Breast epithelium (tissue), 4 donors: Measurements from ENCODE around the gene NGDN. TPM values are rescaled to one million over a fixed set of nuclear protein-coding genes. Genes with fewer than 3 reads are reported as not detected.

ENCODE experiments used
- DNase-seq, 2 donors: peaks; one replicate each; pipeline ENCODE4 v3.0.0-alpha.2; 2019; ENCODE audit warnings: low spot score in 2 of 2
- H3K27ac ChIP-seq, 2 donors: fragments of 200-600 bp; sonication (generic) in 1 of 2; one replicate each; pipeline ENCODE4 v1.5.1; 2016 to 2019; ENCODE audit warnings: mild to moderate bottlenecking in 1 of 2
- H3K27me3 ChIP-seq, 2 donors: fragments of 200-600 bp; sonication (generic) in 1 of 2; one replicate each; pipeline versions ENCODE4 v1.5.1 to v1.6.0; 2017 to 2019; ENCODE audit warnings: control low read depth in 1 of 2, mild to moderate bottlenecking in 1 of 2
- H3K36me3 ChIP-seq: fragments of 200-600 bp; one replicate; pipeline ENCODE4 v1.5.1; 2019
- H3K4me1 ChIP-seq, 2 donors: fragments of 200-600 bp; sonication (generic); one replicate each; pipeline ENCODE4 v1.5.1; 2016 to 2019; ENCODE audit warnings: control low read depth in 1 of 2
- H3K4me3 ChIP-seq, 3 donors: fragments of 200-600 bp; sonication (generic); 1 replicate in 2 of 3; 2 replicates in 1 of 3; pipeline ENCODE4 v1.5.1; 2016 to 2019; ENCODE audit warnings: mild to moderate bottlenecking in 3 of 3, moderate library complexity in 2 of 3
- H3K9me3 ChIP-seq, 2 donors: fragments of 200-600 bp; sonication (generic) in 1 of 2; one replicate each; pipeline ENCODE4 v1.5.1; 2016 to 2019; ENCODE audit warnings: control low read depth in 1 of 2
- CTCF ChIP-seq, 3 donors: fragments of 450-650 bp; IDR thresholded peaks; one replicate each; pipeline ENCODE4 v1.5.1; 2016 to 2017; ENCODE audit warnings: antibody characterized with exemption in 3 of 3, mild to moderate bottlenecking in 3 of 3, moderate library complexity in 3 of 3
- POLR2A ChIP-seq: fragments of 450-650 bp; IDR thresholded peaks from one replicate; pipeline ENCODE4 v1.6.1; 2016; ENCODE audit warnings: antibody characterized with exemption, mild to moderate bottlenecking, moderate library complexity
- POLR2AphosphoS5 ChIP-seq, 3 donors: sonication (generic); formaldehyde crosslinking; IDR thresholded peaks; one replicate each; pipeline ENCODE4 v1.6.1; 2017; ENCODE audit warnings: antibody characterized with exemption in 3 of 3
- intact Hi-C: fragments of 100-400 bp; cut with DNase I; formaldehyde crosslinking; loops from one replicate; pipeline ENCODE4 v1.15.1; 2023; ENCODE audit warnings: low total_unique reads
- total RNA-seq, 3 donors: library from RNA; depleted of rRNA; stranded (reverse); fragments of >200 nt; gene quantifications; one replicate each; pipeline ENCODE4 v1.1.0, GENCODE V29; 2016

NGDN gene
- total RNA-seq, 3 donors from 2014 or later: 39.8 to 58.8 (median 42.3) TPM

- TF ChIP-seq POLR2AphosphoS5 (IDR thresholded peaks at IDR 0.05) (no peak), POLR2A (no peak), CTCF (IDR thresholded peaks at IDR 0.05) (no peak)
- no peak overlapping the region for H3K27ac ChIP-seq
- no peak overlapping the region for H3K4me3 ChIP-seq
- no peaks in the 10 kb centered on the region for H3K27me3 ChIP-seq
- intact Hi-C loops: no loop called here
- no peaks in the 10 kb centered on the region for H3K36me3 ChIP-seq
- no peaks in the 10 kb centered on the region for H3K9me3 ChIP-seq
- no peak for DNase-seq
- no peaks in the 10 kb centered on the region for H3K4me1 ChIP-seq
Observed at GRCh38 chr14:23492618-23493272, 23.2 kb downstream of the NGDN start.

DNA sequence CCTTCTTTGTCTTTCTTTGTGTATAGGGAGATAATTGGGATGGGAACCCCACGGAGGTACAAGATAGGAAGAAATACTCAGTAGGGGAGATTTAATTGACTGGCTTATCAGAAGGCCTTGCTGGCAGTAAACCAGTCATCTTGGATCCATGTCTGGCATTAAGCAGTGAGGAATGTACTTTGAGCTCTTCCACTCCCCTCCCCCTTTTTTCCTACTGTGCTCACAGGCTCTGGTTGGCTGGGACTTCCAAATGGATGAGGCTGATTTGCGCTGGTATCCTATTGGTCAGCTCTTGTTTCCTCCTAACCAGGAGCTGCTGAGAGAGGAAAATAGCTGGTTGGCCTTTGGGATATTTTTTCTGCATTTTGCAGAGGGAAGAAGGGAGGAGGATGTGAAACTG is 24.7 kb downstream of the NGDN start:
- H3K36me3 ChIP-seq: no peaks in the 10 kb centered on the region
- TF ChIP-seq CTCF (IDR thresholded peaks at IDR 0.05) (no peak), POLR2A (no peak), POLR2AphosphoS5 (IDR thresholded peaks at IDR 0.05) (no peak)
- H3K27me3 ChIP-seq: no peaks in the 10 kb centered on the region
- H3K4me3 ChIP-seq: no peak overlapping the region
- H3K27ac ChIP-seq: no peak overlapping the region
- intact Hi-C loops: no loop called here
- no peak for DNase-seq
- no peaks in the 10 kb centered on the region for H3K9me3 ChIP-seq
- no peaks in the 10 kb centered on the region for H3K4me1 ChIP-seq

DNA sequence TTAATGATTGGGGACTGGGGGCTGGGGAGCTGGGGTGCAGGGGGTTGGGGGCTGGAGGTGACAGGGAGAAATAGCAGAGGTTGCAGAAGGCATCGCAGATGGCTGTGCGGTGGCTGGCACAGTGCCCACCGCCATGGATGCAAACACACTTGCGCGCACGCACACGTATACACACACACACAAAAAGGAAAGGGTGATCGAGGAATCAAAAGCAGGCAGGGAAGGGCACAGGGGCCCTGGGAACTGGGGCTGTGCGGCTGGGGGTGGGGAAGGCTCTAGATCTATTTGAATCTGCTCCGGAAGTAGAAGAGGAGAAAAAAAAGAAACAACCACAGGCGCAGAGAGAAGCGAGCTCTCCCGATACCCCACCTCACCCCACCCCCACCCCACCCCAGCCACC is 42.7 kb downstream of the NGDN start:
- DNase-seq: no peak
- intact Hi-C loops: no loop called here
- TF ChIP-seq POLR2A (no peak), CTCF (IDR thresholded peaks at IDR 0.05) (no peak), POLR2AphosphoS5 (IDR thresholded peaks at IDR 0.05) (no peak)
- no peak overlapping the region for H3K27ac ChIP-seq
- H3K36me3 ChIP-seq: no peaks in the 10 kb centered on the region
- H3K27me3 ChIP-seq: no peaks in the 10 kb centered on the region
- no peaks in the 10 kb centered on the region for H3K9me3 ChIP-seq
- H3K4me1 ChIP-seq: no peaks in the 10 kb centered on the region
- peak overlapping the region in 1 of 3 donors; percentile 26 for H3K4me3 ChIP-seq

DNA sequence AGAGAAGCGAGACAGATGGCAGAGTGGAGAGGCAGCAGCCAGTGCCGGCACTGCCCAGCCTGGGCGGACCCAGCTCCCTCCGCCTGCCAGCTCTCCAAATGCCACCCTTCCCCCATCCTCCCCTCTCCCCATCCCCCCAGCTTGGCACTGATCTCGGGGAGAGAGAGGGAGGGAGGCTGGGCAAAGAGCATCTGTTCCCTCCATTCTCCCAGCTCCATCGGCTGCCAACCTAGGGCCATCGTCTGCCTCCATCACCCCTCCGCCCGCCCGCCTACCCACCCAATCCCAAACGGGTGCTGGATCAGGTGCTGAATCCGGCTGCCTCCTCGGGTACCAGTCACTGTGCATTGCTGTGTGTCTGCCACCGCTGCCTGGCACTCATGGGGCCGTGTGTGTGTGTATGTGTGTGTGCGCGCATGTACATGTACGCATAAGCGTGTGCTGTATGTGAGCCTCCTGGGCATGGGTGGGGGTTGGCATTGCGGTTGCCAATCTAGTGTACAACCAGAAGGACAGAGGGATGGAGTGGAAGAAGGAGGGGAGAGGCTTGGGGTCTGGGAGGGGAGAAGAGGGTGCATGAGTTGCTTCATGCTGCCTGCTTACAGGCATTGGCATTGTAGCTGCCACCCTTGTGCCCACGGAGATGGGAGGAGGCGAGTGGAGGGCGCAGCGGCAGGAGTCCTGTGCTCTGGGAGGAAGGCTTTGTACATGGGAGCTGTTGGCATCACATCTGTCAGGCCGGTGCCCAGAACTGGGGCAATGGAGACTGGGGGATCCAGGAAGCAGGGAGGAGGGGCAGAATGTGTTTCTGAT is 43.7 kb downstream of the NGDN start:
- intact Hi-C loops: no loop called here
- Histone ChIP-seq H3K4me3 (peak overlapping the region in 2 of 3 donors; percentile 15 to 20), H3K4me1 (no peaks in the 10 kb centered on the region), H3K9me3 (no peaks in the 10 kb centered on the region), H3K36me3 (no peaks in the 10 kb centered on the region), H3K27ac (peak overlapping the region in 1 of 2 donors; percentile 48), H3K27me3 (no peaks in the 10 kb centered on the region)
- TF ChIP-seq POLR2A: no peak
- no peak for TF ChIP-seq CTCF (IDR thresholded peaks at IDR 0.05)
- TF ChIP-seq POLR2AphosphoS5 (IDR thresholded peaks at IDR 0.05): no peak
- DNase-seq: peak in 1 of 2 donors; percentile 19
